Epithelial cell of proximal tubule (primary cell): ENCODE measurements around the gene LAMA1. TPM values are rescaled to one million over a fixed set of nuclear protein-coding genes. Genes with fewer than 3 reads are reported as not detected.

Source experiments
- DNase-seq: peaks from one replicate; pipeline ENCODE4 v3.0.0-alpha.2; 2011; ENCODE audit warnings: low read depth
- H3K4me3 ChIP-seq: 2 replicates; pipeline ENCODE4 v1.5.1; 2011; ENCODE audit warnings: low read depth, mild to moderate bottlenecking, low read length
- total RNA-seq: library from RNA; depleted of rRNA; stranded (reverse); fragments of >200 nt; gene quantifications from 2 replicates; pipeline ENCODE4 v1.2.3, GENCODE V29; 2015
- TF ChIP-seq, protein P1 (sequence below): conservative IDR thresholded peaks from 2 replicates; pipeline ENCODE4 v1.5.1; 2012; ENCODE audit warnings: low read depth, mild to moderate bottlenecking, low read length

The LAMA1 gene
- total RNA-seq, 1 donor from 2014 or later, result 23.2 TPM

DNA sequence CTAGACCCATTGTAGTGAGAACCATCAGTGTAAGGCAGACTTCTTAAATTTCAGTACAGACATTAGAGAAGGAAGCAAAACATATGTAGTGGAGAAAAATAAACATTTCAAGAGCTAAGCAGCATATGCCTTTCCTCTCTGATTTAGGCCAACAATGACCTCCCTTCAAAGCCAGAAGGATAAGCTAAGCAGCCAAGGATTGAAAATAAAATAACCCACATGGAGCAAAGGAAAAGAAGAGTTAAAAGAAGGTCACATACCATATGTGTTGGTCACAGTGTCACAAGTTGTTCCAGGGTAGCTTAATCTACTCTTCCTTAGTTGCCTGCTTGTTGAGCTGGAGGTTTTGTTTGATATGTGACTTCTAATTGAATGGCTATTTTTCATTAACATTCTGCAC is 15.6 kb upstream of the LAMA1 start:
- TF ChIP-seq, protein P1, sequence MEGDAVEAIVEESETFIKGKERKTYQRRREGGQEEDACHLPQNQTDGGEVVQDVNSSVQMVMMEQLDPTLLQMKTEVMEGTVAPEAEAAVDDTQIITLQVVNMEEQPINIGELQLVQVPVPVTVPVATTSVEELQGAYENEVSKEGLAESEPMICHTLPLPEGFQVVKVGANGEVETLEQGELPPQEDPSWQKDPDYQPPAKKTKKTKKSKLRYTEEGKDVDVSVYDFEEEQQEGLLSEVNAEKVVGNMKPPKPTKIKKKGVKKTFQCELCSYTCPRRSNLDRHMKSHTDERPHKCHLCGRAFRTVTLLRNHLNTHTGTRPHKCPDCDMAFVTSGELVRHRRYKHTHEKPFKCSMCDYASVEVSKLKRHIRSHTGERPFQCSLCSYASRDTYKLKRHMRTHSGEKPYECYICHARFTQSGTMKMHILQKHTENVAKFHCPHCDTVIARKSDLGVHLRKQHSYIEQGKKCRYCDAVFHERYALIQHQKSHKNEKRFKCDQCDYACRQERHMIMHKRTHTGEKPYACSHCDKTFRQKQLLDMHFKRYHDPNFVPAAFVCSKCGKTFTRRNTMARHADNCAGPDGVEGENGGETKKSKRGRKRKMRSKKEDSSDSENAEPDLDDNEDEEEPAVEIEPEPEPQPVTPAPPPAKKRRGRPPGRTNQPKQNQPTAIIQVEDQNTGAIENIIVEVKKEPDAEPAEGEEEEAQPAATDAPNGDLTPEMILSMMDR, result no peak
- H3K4me3 ChIP-seq, result no peak overlapping the region
- peak; percentile 10 for DNase-seq

DNA sequence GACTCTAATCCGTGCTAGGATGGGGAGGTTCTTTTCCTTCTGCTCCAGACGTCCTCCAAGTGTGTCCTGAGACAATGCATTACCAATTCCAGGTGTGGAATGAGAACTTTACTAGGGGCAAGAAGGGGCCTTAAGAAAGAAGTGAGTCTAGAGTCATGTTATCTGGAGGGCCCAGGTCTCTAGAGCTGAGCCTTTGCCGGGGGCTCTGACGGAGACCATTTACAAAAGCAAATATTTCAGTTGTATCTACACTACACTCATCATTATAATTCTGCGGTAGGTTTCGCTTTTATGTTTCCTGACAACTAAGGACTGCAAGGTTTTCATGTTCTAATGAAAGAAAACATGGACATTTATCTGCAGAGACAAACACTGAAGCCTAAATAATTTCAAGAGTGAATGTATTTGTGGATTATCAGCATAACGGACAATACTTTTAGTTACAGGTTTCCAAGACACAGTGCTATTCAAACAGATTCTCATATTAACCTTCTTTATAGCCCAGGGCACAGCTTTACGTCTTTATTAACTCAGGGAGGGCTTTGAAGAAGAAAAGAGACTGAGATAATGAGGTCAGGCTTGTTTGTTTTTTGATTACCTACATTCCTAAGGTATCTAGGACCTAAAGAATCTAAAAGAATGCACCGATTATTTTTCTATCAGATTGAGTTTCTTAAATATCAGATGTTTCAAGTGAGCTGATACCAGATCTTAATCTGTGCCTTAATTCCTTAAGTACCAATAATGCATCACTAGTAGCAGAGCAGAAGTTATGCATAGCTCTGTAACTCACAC is 15.0 kb upstream of the LAMA1 start:
- no peak for DNase-seq
- TF ChIP-seq, protein P1, result no peak
- no peak overlapping the region for H3K4me3 ChIP-seq

DNA sequence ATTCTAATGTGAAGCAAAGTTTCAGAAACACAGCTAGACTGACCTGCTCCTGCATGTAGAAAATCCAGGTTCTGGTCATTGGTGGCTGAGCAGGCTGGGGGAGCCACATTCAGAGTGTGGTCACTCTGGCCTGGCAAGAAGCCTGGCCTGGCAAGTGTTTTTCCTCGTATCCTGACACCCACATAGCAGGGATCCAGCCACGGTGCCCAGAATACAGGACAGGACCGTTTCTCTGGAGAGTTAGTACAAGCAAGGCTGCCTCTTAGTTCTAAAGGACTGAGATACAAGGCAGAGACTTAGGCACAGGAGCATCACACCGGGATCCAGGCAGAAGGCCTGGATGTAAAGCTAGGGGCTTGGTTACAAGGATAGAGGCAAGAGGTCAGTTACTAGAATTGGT is 4.8 kb upstream of the LAMA1 start:
- H3K4me3 ChIP-seq, result no peak overlapping the region
- no peak for DNase-seq
- TF ChIP-seq, protein P1, result no peak

DNA sequence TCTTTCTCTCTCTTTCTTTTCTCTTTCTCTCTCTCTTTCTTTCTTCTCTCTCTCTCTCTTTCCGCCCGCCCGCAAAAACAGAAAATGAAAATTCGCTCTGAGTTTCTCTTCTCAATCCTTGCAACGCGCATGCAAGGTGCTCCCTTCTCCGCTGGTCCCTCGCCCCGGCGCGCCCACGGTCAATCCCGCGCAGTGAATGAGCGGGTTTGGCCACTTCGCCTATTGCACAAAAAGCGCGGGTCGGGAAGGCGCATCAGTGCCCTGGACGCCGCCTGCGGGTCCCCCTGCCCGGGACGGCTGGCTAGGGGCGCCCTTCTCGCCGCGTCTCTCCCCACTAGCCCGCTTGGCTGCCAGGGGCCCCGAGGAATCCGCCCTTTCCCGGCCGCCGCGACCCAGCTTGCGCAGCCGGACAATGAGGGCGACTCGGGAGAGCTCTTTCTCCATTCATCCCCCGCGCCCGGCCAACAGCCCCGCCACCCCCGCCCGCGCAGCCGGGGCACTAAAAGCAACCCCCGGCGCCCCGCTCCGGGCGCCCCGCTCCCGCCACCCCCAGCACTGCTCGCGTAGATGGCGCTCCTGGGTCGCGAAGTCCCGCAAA is 706 bp downstream of the LAMA1 start:
- peak overlapping the region; percentile 65 for H3K4me3 ChIP-seq
- TF ChIP-seq, protein P1, result no peak
- DNase-seq, result no peak

DNA sequence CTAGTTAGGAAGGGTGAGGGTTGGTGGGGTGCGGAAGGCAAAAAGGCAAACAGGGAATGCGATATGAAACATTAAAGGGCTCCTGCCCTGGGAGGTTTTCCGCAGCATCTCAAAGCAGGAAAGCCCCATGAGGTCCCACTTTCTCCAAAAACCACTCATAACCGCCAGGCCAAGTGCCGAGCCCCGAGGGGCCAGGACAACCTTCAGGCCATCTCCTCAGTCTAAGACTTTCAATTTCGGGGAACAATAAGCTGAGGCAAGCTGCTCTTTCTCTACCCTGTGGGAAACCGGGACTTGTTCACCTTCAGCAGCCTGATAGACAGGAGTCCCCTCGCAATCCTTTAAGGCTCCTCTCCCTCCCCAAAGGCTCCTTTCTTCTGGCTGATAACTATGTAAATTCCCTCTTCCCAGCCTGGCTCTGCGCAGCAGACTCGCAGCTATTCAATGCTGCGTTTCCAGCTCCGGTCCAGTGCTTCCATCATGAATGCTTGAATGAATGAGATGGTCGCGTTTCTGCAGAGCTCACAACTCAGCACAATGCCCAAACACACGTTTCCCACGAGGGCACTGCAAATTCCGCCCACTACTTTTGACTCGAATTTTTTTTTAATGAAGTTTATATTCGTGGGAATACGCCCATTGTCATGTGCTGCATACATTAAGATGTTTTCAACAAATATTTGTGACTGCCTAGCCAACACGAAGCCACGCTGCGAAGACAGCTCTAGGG is 1.4 kb downstream of the LAMA1 start:
- peak; percentile 35 for DNase-seq
- TF ChIP-seq, protein P1, result no peak
- peak overlapping the region; percentile 65 for H3K4me3 ChIP-seq

DNA sequence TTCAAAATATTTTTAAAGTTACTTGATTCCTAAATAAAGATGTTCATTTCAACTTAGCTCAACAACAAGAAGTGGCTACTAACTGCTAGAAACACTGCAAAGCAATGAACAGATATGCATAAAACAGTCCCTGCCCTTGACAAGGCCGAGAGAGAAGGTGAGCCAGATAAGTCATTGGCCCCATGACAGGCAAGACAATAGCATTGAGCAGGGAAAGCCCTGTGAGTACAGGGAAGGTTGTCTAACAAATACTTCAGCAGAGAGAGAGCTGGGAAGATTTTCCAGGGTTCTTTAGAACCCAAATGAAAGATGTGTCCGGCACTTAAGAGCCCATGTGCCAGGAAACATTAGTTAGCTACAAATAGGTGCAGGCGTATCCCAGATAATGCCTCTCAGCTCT is 4.7 kb downstream of the LAMA1 start:
- TF ChIP-seq, protein P1, result no peak
- H3K4me3 ChIP-seq, result no peak overlapping the region
- DNase-seq, result no peak
